ENCODE measurements around the gene NAGS. TPM values are rescaled to one million over a fixed set of nuclear protein-coding genes. Genes with fewer than 3 reads are reported as not detected.
A peak's percentile ranks its signal among the peaks of the same experiment; 100 is the strongest.

NAGS gene
- total and polyA plus RNA-seq, 10 of the 15 experiments (the other 5 are each of a cell fraction or from before 2014, with no cell fraction given): 0.11 to 1.6 (median 0.64) TPM; not detected in 1

- intact Hi-C loops (cut with micrococcal nuclease; ENCODE audit: unreplicated experiment): no loop called here
- Histone ChIP-seq H3K36me3 (ENCODE audit: control insufficient read depth in 2 of 2, insufficient read depth in 2 of 2, low read length in 1 of 2) (no peaks in the 10 kb centered on the region), H3K9ac (ENCODE audit: control insufficient read depth, insufficient read depth, low read length) (no peak overlapping the region), H3K4me3 (no peak overlapping the region), H3K4me2 (ENCODE audit: control insufficient read depth, insufficient read depth) (no peak overlapping the region), H3K27ac (ENCODE audit: control insufficient read depth, insufficient read depth) (no peak overlapping the region), H3K27me3 (replicated peaks in 1 of 2; ENCODE audit: control insufficient read depth in 2 of 2, insufficient read depth in 2 of 2, low read length in 1 of 2) (no peaks in the 10 kb centered on the region; a peak in 3 of 4 replicates), H3K79me2 (ENCODE audit: control insufficient read depth, insufficient read depth, low read length) (peaks cover 8% of the 10 kb centered on the region), H4K20me1 (ENCODE audit: control insufficient read depth, insufficient read depth) (no peaks in the 10 kb centered on the region), H3K4me1 (ENCODE audit: control insufficient read depth, insufficient read depth, low read length) (peaks cover 19% of the 10 kb centered on the region), H2AFZ (ENCODE audit: control insufficient read depth, low read depth, low read length) (no peak overlapping the region), H3K9me3 (replicated peaks; ENCODE audit: control insufficient read depth, insufficient read depth, low read length) (no peaks in the 10 kb centered on the region)
- FAIRE-seq (no peak), ATAC-seq (no peak), DNase-seq (ENCODE audit: low read depth, low spot score) (no peak)
- ChIA-PET CTCF (interaction anchor here (1.8 to 4.1 kb wide), 2 partner anchors 30 to 157 kb away, joined by 4 to 12 read pairs; no protein-coding TSS in a partner anchor), RAD21 (ENCODE audit: unreplicated experiment) (no interaction called here), SMC1A (ENCODE audit: uncharacterized antibody, unreplicated experiment) (interaction anchor here (0.8 kb wide), 1 partner anchor 31 kb away, joined by 3 read pairs; no protein-coding TSS in a partner anchor), POLR2A (no interaction called here)
- TSS peak; percentile 52 for BruUV-seq (replicated peaks)
- in situ Hi-C loops (cut with MboI): loop anchor here (25.0 kb wide), 1 partner anchor 799 kb away; the partner anchor contains the start of gene TMEM106A
- WGBS (ENCODE audit: insufficient coverage, insufficient replicate concordance, low lambda C conversion rate, missing lambda C conversion rate): 52% methylated on average over 4 of the region's 4 CpGs
- no peak for TF ChIP-seq RUNX3 (IDR thresholded peaks at IDR 0.05; ENCODE audit: low read length)
- no peak for TF ChIP-seq USF1 (IDR thresholded peaks at IDR 0.05; ENCODE audit: borderline replicate concordance, extremely low read length, insufficient read depth, low read depth, low read length)
- no peak for TF ChIP-seq CBX3 (IDR thresholded peaks at IDR 0.05; ENCODE audit: borderline replicate concordance, low read depth)
- no peak for TF ChIP-seq MXI1 (IDR thresholded peaks at IDR 0.05; ENCODE audit: low read depth, low read length)
- no peak for TF ChIP-seq SMAD5 (IDR thresholded peaks at IDR 0.05; ENCODE audit: low read depth)
- TF ChIP-seq JUNB (IDR thresholded peaks at IDR 0.05): no peak
- TF ChIP-seq BHLHE40 (IDR thresholded peaks at IDR 0.05; ENCODE audit: borderline replicate concordance in 1 of 2, low read depth in 2 of 2, low read length in 1 of 2): no peak
- TF ChIP-seq YBX1 (IDR thresholded peaks at IDR 0.05): no peak
- TF ChIP-seq BACH1 (IDR thresholded peaks at IDR 0.05; ENCODE audit: borderline replicate concordance): no peak
- TF ChIP-seq NR2C1 (IDR thresholded peaks at IDR 0.05): no peak
- TF ChIP-seq, protein P1, sequence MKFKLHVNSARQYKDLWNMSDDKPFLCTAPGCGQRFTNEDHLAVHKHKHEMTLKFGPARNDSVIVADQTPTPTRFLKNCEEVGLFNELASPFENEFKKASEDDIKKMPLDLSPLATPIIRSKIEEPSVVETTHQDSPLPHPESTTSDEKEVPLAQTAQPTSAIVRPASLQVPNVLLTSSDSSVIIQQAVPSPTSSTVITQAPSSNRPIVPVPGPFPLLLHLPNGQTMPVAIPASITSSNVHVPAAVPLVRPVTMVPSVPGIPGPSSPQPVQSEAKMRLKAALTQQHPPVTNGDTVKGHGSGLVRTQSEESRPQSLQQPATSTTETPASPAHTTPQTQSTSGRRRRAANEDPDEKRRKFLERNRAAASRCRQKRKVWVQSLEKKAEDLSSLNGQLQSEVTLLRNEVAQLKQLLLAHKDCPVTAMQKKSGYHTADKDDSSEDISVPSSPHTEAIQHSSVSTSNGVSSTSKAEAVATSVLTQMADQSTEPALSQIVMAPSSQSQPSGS (IDR thresholded peaks at IDR 0.05; ENCODE audit: low read length): no peak
- no peak for TF ChIP-seq TCF3 (IDR thresholded peaks at IDR 0.05; ENCODE audit: borderline replicate concordance, insufficient read depth, low read depth, low read length)
- no peak for TF ChIP-seq ZBTB4 (CRISPR knock-in tag; IDR thresholded peaks at IDR 0.05)
- no peak for TF ChIP-seq CHD4 (IDR thresholded peaks at IDR 0.05)
- no peak for TF ChIP-seq CBX5 (IDR thresholded peaks at IDR 0.05; ENCODE audit: low read depth)
- no peak for TF ChIP-seq EP300 (IDR thresholded peaks at IDR 0.05; ENCODE audit: borderline replicate concordance in 1 of 2, control insufficient read depth in 1 of 2, low read depth in 2 of 2, low read length in 2 of 2)
Measured at GRCh38 chr17:44010966-44011647, 6.7 kb downstream of the NAGS start.

Measured in GM12878 (cell line).